Measurements from ENCODE around the gene CRADD. TPM values are rescaled to one million over a fixed set of nuclear protein-coding genes. Genes with fewer than 3 reads are reported as not detected.

The CRADD gene
- total and polyA plus RNA-seq, 4 donors: 16.9 to 33.4 (median 20.0) TPM

GRCh38 chr12:93676408-93677194 lies 574 bp upstream of the CRADD start:
- Histone ChIP-seq H3K9me3 (ENCODE audit: control insufficient read depth, low read length) (no peaks in the 10 kb centered on the region), H3K4me1 (ENCODE audit: control insufficient read depth in 1 of 2, insufficient read depth in 2 of 2, low read length in 2 of 2) (no peaks in the 10 kb centered on the region), H3K27me3 (ENCODE audit: control insufficient read depth in 1 of 2, insufficient read depth in 2 of 2, low read length in 1 of 2) (no peaks in the 10 kb centered on the region), H3K4me3 (ENCODE audit: low read length in 2 of 2) (peak overlapping the region in 1 of 2 donors; percentile 86), H3K36me3 (ENCODE audit: control insufficient read depth in 1 of 2, insufficient read depth in 2 of 2, low read length in 1 of 2) (no peaks in the 10 kb centered on the region), H3K27ac (ENCODE audit: low read depth in 1 of 2, low read length in 2 of 2) (peak overlapping the region in 1 of 2 donors; percentile 70)
- DNase-seq (no peak), ATAC-seq (ENCODE audit: low FRiP score) (no peak)
- WGBS, 2 donors: 71 to 73% methylated on average over 12 of the region's 12 CpGs
- intact Hi-C loops (cut with DNase I): loop anchor here (2.0 to 10.0 kb wide), 5 partner anchors 66 to 426 kb away; partner anchors contain the start of gene SOCS2 (in 1 of the 2)

DNA sequence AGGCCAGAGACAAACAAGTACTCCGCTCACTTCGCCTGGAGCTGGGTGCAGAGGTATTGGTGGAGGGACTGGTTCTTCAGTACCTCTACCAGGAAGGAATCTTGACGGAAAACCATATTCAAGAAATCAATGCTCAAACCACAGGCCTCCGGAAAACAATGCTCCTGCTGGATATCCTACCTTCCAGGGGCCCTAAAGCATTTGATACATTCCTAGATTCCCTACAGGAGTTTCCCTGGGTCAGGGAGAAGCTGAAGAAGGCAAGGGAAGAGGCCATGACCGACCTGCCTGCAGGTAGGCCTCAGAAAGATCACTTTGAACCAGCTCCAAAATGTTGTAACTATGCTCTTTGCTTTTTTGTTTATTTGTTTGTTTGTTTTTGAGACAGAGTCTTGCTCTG lies 1.6 kb downstream of the CRADD start:
- no peaks in the 10 kb centered on the region for H3K27me3 ChIP-seq (ENCODE audit: control insufficient read depth in 1 of 2, insufficient read depth in 2 of 2, low read length in 1 of 2)
- no peaks in the 10 kb centered on the region for H3K4me1 ChIP-seq (ENCODE audit: control insufficient read depth in 1 of 2, insufficient read depth in 2 of 2, low read length in 2 of 2)
- peak overlapping the region in 1 of 2 donors; percentile 40 for H3K27ac ChIP-seq (ENCODE audit: low read depth in 1 of 2, low read length in 2 of 2)
- WGBS, 2 donors: 95 to 98% methylated on average over 5 of the region's 5 CpGs
- H3K36me3 ChIP-seq (ENCODE audit: control insufficient read depth in 1 of 2, insufficient read depth in 2 of 2, low read length in 1 of 2): no peaks in the 10 kb centered on the region
- no peak overlapping the region for H3K4me3 ChIP-seq (ENCODE audit: low read length in 2 of 2)
- no peak for DNase-seq
- ATAC-seq (ENCODE audit: low FRiP score): no peak
- no peaks in the 10 kb centered on the region for H3K9me3 ChIP-seq (ENCODE audit: control insufficient read depth, low read length)
- intact Hi-C loops (cut with DNase I): loop anchor here (2.0 to 10.0 kb wide), 4 partner anchors 64 to 424 kb away; no protein-coding TSS in a partner anchor

- no peaks in the 10 kb centered on the region for H3K27me3 ChIP-seq (ENCODE audit: control insufficient read depth in 1 of 2, insufficient read depth in 2 of 2, low read length in 1 of 2)
- ATAC-seq (ENCODE audit: low FRiP score): no peak
- no peaks in the 10 kb centered on the region for H3K4me1 ChIP-seq (ENCODE audit: control insufficient read depth in 1 of 2, insufficient read depth in 2 of 2, low read length in 2 of 2)
- H3K9me3 ChIP-seq (ENCODE audit: control insufficient read depth, low read length): no peaks in the 10 kb centered on the region
- no peak overlapping the region for H3K27ac ChIP-seq (ENCODE audit: low read depth in 1 of 2, low read length in 2 of 2)
- intact Hi-C loops (cut with DNase I): loop anchor here (2.0 to 10.0 kb wide), 4 partner anchors 63 to 423 kb away; no protein-coding TSS in a partner anchor
- no peak overlapping the region for H3K4me3 ChIP-seq (ENCODE audit: low read length in 2 of 2)
- WGBS, 2 donors: 66 to 67% methylated on average over 8 of the region's 8 CpGs
- no peaks in the 10 kb centered on the region for H3K36me3 ChIP-seq (ENCODE audit: control insufficient read depth in 1 of 2, insufficient read depth in 2 of 2, low read length in 1 of 2)
- DNase-seq: no peak
These were observed 2.2 kb downstream of the CRADD start for GRCh38 chr12:93679308-93679925.

GRCh38 chr12:93680006-93680405 lies 2.8 kb downstream of the CRADD start:
- DNase-seq (no peak), ATAC-seq (ENCODE audit: low FRiP score) (no peak)
- Histone ChIP-seq H3K4me3 (ENCODE audit: low read length in 2 of 2) (no peak overlapping the region), H3K27ac (ENCODE audit: low read depth in 1 of 2, low read length in 2 of 2) (no peak overlapping the region), H3K9me3 (ENCODE audit: control insufficient read depth, low read length) (no peaks in the 10 kb centered on the region), H3K4me1 (ENCODE audit: control insufficient read depth in 1 of 2, insufficient read depth in 2 of 2, low read length in 2 of 2) (peaks cover 0 to 2% of the 10 kb centered on the region in 2 donors), H3K36me3 (ENCODE audit: control insufficient read depth in 1 of 2, insufficient read depth in 2 of 2, low read length in 1 of 2) (no peaks in the 10 kb centered on the region), H3K27me3 (ENCODE audit: control insufficient read depth in 1 of 2, insufficient read depth in 2 of 2, low read length in 1 of 2) (no peaks in the 10 kb centered on the region)
- intact Hi-C loops (cut with DNase I): no loop called here
- WGBS, 2 donors: 61 to 73% methylated on average over 2 of the region's 2 CpGs

DNA sequence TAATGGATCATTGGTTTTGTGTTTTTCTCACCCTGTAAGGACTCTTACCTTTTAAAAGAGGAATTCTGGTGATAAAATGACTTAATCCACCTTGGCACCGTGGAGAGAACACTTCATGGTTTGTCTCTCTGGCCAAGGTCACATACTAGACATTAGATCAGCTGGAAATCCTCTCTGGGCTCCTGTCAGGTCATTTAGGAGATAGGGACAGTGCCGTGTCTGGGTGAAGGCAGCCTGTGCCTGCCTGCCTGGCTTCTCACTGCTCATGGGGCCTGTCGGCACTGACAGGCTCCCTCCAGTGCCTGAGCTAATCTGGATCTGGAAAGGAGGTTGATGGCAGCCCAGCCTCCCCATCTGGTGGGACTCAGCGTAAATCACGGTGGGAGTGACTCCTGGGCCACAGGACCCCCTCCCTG lies 5.7 kb downstream of the CRADD start:
- no peaks in the 10 kb centered on the region for H3K36me3 ChIP-seq (ENCODE audit: control insufficient read depth in 1 of 2, insufficient read depth in 2 of 2, low read length in 1 of 2)
- WGBS, 2 donors: 48 to 67% methylated on average over 5 of the region's 5 CpGs
- no peaks in the 10 kb centered on the region for H3K9me3 ChIP-seq (ENCODE audit: control insufficient read depth, low read length)
- no peak for DNase-seq
- H3K27me3 ChIP-seq (ENCODE audit: control insufficient read depth in 1 of 2, insufficient read depth in 2 of 2, low read length in 1 of 2): no peaks in the 10 kb centered on the region
- peak; percentile 48 for ATAC-seq (ENCODE audit: low FRiP score)
- H3K4me1 ChIP-seq (ENCODE audit: control insufficient read depth in 1 of 2, insufficient read depth in 2 of 2, low read length in 2 of 2): peaks cover 0 to 4% of the 10 kb centered on the region in 2 donors
- peak overlapping the region in 1 of 2 donors; percentile 37 for H3K27ac ChIP-seq (ENCODE audit: low read depth in 1 of 2, low read length in 2 of 2)
- intact Hi-C loops (cut with DNase I): no loop called here
- no peak overlapping the region for H3K4me3 ChIP-seq (ENCODE audit: low read length in 2 of 2)

- Histone ChIP-seq H3K4me3 (ENCODE audit: low read length in 2 of 2) (no peak overlapping the region), H3K4me1 (ENCODE audit: control insufficient read depth in 1 of 2, insufficient read depth in 2 of 2, low read length in 2 of 2) (peaks cover 0 to 5% of the 10 kb centered on the region in 2 donors), H3K27me3 (ENCODE audit: control insufficient read depth in 1 of 2, insufficient read depth in 2 of 2, low read length in 1 of 2) (no peaks in the 10 kb centered on the region), H3K27ac (ENCODE audit: low read depth in 1 of 2, low read length in 2 of 2) (no peak overlapping the region), H3K36me3 (ENCODE audit: control insufficient read depth in 1 of 2, insufficient read depth in 2 of 2, low read length in 1 of 2) (no peaks in the 10 kb centered on the region), H3K9me3 (ENCODE audit: control insufficient read depth, low read length) (no peaks in the 10 kb centered on the region)
- peak; percentile 4 for ATAC-seq (ENCODE audit: low FRiP score)
- no peak for DNase-seq
- 88 to 94% methylated on average over 5 of the region's 5 CpGs for WGBS, 2 donors
- intact Hi-C loops (cut with DNase I): no loop called here
These were observed 6.2 kb downstream of the CRADD start for GRCh38 chr12:93683410-93683809.

- Histone ChIP-seq H3K27ac (ENCODE audit: low read depth in 1 of 2, low read length in 2 of 2) (peak overlapping the region in 1 of 2 donors; percentile 7), H3K27me3 (ENCODE audit: control insufficient read depth in 1 of 2, insufficient read depth in 2 of 2, low read length in 1 of 2) (no peaks in the 10 kb centered on the region), H3K36me3 (ENCODE audit: control insufficient read depth in 1 of 2, insufficient read depth in 2 of 2, low read length in 1 of 2) (no peaks in the 10 kb centered on the region), H3K4me3 (ENCODE audit: low read length in 2 of 2) (no peak overlapping the region), H3K4me1 (ENCODE audit: control insufficient read depth in 1 of 2, insufficient read depth in 2 of 2, low read length in 2 of 2) (peaks cover 4 to 5% of the 10 kb centered on the region in 2 donors), H3K9me3 (ENCODE audit: control insufficient read depth, low read length) (no peaks in the 10 kb centered on the region)
- intact Hi-C loops (cut with DNase I): no loop called here
- WGBS, 2 donors: 6 to 13% methylated on average over 4 of the region's 4 CpGs
- DNase-seq (no peak), ATAC-seq (ENCODE audit: low FRiP score) (no peak)
These were observed 7.5 kb downstream of the CRADD start for GRCh38 chr12:93684716-93685115.

DNA sequence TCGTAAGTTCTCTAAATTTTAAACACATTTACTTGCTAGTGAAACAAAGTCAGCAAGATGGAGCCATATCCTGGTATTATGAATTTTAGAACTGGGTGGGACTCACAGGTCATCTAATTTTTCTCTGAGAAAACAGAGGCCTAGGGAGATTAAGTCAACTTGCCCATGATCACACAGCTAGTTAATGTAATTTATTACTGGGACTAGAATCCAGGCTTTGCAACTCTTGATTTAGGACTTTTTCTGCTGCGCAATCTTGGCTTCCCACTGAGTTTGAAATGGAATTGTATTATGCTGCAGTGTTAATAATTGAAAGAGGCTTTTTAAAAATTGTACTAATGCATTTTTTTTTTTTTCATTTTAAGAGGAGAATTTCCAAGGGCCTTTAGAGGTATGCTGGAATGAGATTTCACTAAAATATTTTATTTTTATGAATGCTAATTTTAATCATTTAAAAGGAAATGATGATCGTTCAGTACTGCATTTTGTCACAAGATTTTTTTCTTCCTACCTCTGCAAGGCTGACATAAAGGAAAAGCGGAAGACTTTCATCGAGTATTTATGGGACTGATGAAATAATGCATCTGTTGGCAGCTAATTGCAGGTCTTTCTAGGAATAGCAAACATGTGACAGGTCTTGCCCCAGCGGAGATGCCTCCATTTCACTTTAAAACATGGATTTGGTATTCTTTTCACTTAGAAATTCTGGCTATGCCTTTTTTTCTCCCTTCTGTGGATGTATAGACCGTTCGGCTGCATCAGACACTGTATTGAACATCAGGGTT lies 9.6 kb downstream of the CRADD start:
- H3K4me3 ChIP-seq (ENCODE audit: low read length in 2 of 2): no peak overlapping the region
- no peaks in the 10 kb centered on the region for H3K36me3 ChIP-seq (ENCODE audit: control insufficient read depth in 1 of 2, insufficient read depth in 2 of 2, low read length in 1 of 2)
- DNase-seq (no peak), ATAC-seq (ENCODE audit: low FRiP score) (peak; percentile 72)
- WGBS, 2 donors: 93% methylated on average over 8 of the region's 8 CpGs
- intact Hi-C loops (cut with DNase I): no loop called here
- H3K9me3 ChIP-seq (ENCODE audit: control insufficient read depth, low read length): no peaks in the 10 kb centered on the region
- H3K4me1 ChIP-seq (ENCODE audit: control insufficient read depth in 1 of 2, insufficient read depth in 2 of 2, low read length in 2 of 2): peaks cover 4 to 5% of the 10 kb centered on the region in 2 donors
- no peak overlapping the region for H3K27ac ChIP-seq (ENCODE audit: low read depth in 1 of 2, low read length in 2 of 2)
- no peaks in the 10 kb centered on the region for H3K27me3 ChIP-seq (ENCODE audit: control insufficient read depth in 1 of 2, insufficient read depth in 2 of 2, low read length in 1 of 2)

All from aorta (tissue), 5 donors.